ENCODE measurements around the gene UBE2G1. TPM values are rescaled to one million over a fixed set of nuclear protein-coding genes. Genes with fewer than 3 reads are reported as not detected.
A peak's percentile ranks its signal among the peaks of the same experiment; 100 is the strongest.

UBE2G1 gene
- total and polyA plus RNA-seq, 2 of the 13 experiments (the other 11 are each of a cell fraction or from before 2014, with no cell fraction given): 27.9 to 42.6 TPM

DNA sequence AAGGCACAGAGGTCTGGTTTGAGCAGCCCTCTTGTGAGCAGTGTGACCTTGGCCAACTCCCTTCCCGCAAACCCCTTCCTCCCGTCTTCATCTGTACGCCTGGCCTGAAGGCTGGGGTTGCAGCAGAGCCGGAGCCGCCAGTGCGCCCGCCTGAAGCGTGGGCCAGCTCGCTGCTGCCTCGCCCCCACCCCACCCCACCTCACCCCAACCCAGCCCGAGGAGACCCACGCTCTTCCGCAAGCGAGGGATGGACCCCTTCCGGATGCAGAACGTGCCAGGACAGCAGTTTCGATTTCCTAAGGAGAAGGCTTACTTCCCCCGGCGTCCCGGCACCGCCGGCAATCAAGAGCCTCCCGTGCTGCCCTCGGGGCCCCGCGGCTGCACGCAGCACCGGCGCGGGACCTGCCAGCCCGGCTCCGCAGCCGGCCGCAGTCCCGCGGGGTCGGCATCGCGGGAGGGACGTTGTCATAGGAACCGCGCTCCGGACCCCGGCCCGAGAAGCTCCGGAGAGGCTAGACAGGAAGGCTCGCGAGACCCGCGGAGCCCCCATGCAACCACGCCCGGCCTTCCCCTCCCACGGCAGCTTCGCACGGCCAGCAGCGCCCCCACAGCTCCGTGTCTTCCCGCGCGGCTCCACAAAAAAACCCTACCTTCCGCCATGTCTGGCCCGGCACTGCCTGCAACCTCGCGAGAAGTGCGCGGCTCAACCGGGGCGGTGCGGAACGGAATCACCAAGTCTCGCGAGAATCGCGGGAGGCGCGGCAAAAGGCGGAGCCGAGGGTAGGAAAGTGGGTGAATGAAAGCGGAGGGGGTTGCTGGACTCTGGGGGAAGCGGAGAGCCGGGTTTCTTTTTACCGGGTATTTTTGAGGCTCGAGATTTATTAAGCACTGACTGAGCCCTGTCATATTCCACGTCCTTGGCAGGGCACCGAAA lies 102.9 kb downstream of the UBE2G1 start, which contains the start of gene ANKFY1 (continued):
- TF ChIP-seq GABPB1 (CRISPR knock-in tag; IDR thresholded peaks at IDR 0.05) (peak; percentile 79), FOXA1 (IDR thresholded peaks at IDR 0.05) (no peak), FOXA1 (CRISPR knock-in tag; IDR thresholded peaks at IDR 0.05) (no peak), ZNF709 (CRISPR knock-in tag; IDR thresholded peaks at IDR 0.05) (peak; percentile 50; the same call in 1 of the 2 replicates), ZNF550 (CRISPR knock-in tag; IDR thresholded peaks at IDR 0.05; ENCODE audit: borderline replicate concordance) (no peak), CHCHD3 (CRISPR knock-in tag; IDR thresholded peaks at IDR 0.05) (no peak), ETV5 (CRISPR knock-in tag; IDR thresholded peaks at IDR 0.05; ENCODE audit: borderline replicate concordance) (peak; percentile 59), SOX5 (CRISPR knock-in tag; IDR thresholded peaks at IDR 0.05; ENCODE audit: borderline replicate concordance) (peak; percentile 42; the same call in 1 of the 2 replicates), BRD4 (CRISPR knock-in tag; IDR thresholded peaks at IDR 0.05) (peak; percentile 72; the same call in 1 of the 2 replicates), KLF15 (CRISPR knock-in tag; IDR thresholded peaks at IDR 0.05; ENCODE audit: borderline replicate concordance) (peak; percentile 64; the same call in 1 of the 2 replicates), ZNF570 (CRISPR knock-in tag; IDR thresholded peaks at IDR 0.05; ENCODE audit: borderline replicate concordance) (0 out of 2 replicates have a peak, but pooled peaks have one; percentile 33), CEBPG (CRISPR knock-in tag; IDR thresholded peaks at IDR 0.05) (no peak), ZNF558 (CRISPR knock-in tag; IDR thresholded peaks at IDR 0.05; ENCODE audit: borderline replicate concordance) (peak; percentile 74; the same call in 1 of the 2 replicates), EED (CRISPR knock-in tag; IDR thresholded peaks at IDR 0.05) (peak; percentile 25; the same call in 1 of the 2 replicates), RFXAP (CRISPR knock-in tag; IDR thresholded peaks at IDR 0.05; ENCODE audit: borderline replicate concordance) (no peak)
- TF ChIP-seq, protein P1, sequence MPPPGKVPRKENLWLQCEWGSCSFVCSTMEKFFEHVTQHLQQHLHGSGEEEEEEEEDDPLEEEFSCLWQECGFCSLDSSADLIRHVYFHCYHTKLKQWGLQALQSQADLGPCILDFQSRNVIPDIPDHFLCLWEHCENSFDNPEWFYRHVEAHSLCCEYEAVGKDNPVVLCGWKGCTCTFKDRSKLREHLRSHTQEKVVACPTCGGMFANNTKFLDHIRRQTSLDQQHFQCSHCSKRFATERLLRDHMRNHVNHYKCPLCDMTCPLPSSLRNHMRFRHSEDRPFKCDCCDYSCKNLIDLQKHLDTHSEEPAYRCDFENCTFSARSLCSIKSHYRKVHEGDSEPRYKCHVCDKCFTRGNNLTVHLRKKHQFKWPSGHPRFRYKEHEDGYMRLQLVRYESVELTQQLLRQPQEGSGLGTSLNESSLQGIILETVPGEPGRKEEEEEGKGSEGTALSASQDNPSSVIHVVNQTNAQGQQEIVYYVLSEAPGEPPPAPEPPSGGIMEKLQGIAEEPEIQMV (CRISPR knock-in tag; IDR thresholded peaks at IDR 0.05; ENCODE audit: low read depth): peak; percentile 83; the same call in 1 of the 2 replicates
- TF ChIP-seq, protein P2, sequence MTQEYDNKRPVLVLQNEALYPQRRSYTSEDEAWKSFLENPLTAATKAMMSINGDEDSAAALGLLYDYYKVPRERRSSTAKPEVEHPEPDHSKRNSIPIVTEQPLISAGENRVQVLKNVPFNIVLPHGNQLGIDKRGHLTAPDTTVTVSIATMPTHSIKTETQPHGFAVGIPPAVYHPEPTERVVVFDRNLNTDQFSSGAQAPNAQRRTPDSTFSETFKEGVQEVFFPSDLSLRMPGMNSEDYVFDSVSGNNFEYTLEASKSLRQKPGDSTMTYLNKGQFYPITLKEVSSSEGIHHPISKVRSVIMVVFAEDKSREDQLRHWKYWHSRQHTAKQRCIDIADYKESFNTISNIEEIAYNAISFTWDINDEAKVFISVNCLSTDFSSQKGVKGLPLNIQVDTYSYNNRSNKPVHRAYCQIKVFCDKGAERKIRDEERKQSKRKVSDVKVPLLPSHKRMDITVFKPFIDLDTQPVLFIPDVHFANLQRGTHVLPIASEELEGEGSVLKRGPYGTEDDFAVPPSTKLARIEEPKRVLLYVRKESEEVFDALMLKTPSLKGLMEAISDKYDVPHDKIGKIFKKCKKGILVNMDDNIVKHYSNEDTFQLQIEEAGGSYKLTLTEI (CRISPR knock-in tag; conservative IDR thresholded peaks at IDR 0.05): no peak
- TF ChIP-seq, protein P3, sequence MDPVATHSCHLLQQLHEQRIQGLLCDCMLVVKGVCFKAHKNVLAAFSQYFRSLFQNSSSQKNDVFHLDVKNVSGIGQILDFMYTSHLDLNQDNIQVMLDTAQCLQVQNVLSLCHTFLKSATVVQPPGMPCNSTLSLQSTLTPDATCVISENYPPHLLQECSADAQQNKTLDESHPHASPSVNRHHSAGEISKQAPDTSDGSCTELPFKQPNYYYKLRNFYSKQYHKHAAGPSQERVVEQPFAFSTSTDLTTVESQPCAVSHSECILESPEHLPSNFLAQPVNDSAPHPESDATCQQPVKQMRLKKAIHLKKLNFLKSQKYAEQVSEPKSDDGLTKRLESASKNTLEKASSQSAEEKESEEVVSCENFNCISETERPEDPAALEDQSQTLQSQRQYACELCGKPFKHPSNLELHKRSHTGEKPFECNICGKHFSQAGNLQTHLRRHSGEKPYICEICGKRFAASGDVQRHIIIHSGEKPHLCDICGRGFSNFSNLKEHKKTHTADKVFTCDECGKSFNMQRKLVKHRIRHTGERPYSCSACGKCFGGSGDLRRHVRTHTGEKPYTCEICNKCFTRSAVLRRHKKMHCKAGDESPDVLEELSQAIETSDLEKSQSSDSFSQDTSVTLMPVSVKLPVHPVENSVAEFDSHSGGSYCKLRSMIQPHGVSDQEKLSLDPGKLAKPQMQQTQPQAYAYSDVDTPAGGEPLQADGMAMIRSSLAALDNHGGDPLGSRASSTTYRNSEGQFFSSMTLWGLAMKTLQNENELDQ (CRISPR knock-in tag; IDR thresholded peaks at IDR 0.05; ENCODE audit: borderline replicate concordance): no peak
- TF ChIP-seq, protein P4, sequence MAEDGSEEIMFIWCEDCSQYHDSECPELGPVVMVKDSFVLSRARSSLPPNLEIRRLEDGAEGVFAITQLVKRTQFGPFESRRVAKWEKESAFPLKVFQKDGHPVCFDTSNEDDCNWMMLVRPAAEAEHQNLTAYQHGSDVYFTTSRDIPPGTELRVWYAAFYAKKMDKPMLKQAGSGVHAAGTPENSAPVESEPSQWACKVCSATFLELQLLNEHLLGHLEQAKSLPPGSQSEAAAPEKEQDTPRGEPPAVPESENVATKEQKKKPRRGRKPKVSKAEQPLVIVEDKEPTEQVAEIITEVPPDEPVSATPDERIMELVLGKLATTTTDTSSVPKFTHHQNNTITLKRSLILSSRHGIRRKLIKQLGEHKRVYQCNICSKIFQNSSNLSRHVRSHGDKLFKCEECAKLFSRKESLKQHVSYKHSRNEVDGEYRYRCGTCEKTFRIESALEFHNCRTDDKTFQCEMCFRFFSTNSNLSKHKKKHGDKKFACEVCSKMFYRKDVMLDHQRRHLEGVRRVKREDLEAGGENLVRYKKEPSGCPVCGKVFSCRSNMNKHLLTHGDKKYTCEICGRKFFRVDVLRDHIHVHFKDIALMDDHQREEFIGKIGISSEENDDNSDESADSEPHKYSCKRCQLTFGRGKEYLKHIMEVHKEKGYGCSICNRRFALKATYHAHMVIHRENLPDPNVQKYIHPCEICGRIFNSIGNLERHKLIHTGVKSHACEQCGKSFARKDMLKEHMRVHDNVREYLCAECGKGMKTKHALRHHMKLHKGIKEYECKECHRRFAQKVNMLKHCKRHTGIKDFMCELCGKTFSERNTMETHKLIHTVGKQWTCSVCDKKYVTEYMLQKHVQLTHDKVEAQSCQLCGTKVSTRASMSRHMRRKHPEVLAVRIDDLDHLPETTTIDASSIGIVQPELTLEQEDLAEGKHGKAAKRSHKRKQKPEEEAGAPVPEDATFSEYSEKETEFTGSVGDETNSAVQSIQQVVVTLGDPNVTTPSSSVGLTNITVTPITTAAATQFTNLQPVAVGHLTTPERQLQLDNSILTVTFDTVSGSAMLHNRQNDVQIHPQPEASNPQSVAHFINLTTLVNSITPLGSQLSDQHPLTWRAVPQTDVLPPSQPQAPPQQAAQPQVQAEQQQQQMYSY (CRISPR knock-in tag; IDR thresholded peaks at IDR 0.05): 0 out of 2 replicates have a peak, but pooled peaks have one; percentile 50

Data from HepG2 (cell line).